H7 (cell line): Measurements from ENCODE around the gene SGMS1. TPM values are rescaled to one million over a fixed set of nuclear protein-coding genes. Genes with fewer than 3 reads are reported as not detected.
"Not testable (repeated sequence)": the region's sequence is repeated elsewhere in the genome, so short reads cannot be mapped to it uniquely, and the experiment has no call there.

Experiments used
- DNase-seq: peaks from one replicate; pipeline ENCODE4 v3.0.0; 2012
- H3K27me3 ChIP-seq: 2 replicates; pipeline ENCODE4 v1.6.0; 2011; ENCODE audit warnings: mild to moderate bottlenecking, low read length; ENCODE audit not compliant: control insufficient read depth, insufficient read depth
- H3K36me3 ChIP-seq: replicated peaks from 2 replicates; pipeline ENCODE4 v1.5.1; 2011; ENCODE audit warnings: low read length; ENCODE audit not compliant: control insufficient read depth, insufficient read depth
- H3K4me3 ChIP-seq: 2 replicates; pipeline ENCODE4 v1.5.1; 2011; ENCODE audit warnings: low read depth, mild to moderate bottlenecking, control low read depth, low read length, moderate library complexity; ENCODE audit not compliant: insufficient read depth
- total RNA-seq: library from RNA; depleted of rRNA; stranded (reverse); fragments of >200 nt; shearing (Covaris generic); gene quantifications from 2 replicates; pipeline ENCODE4 v1.2.3, GENCODE V29; 2014; rRNA removed

Gene SGMS1
- 19.4 and 20.1 TPM in 2 replicates for total RNA-seq

GRCh38 chr10:50623663-50624412, at the start of gene SGMS1:
Gene SGMS1, minus strand, starts transcription at chr10:50623956. Its CDS starts 279,842 bp downstream, at chr10:50344114.
- Histone ChIP-seq H3K36me3 (no peaks in the 10 kb centered on the region), H3K27me3 (peaks cover 7% of the 10 kb centered on the region), H3K4me3 (peak within 1 kb of the TSS; percentile 84)
- DNase-seq: peak; percentile 95

- not testable (repeated sequence) for H3K27me3 ChIP-seq, DNase-seq, H3K36me3 ChIP-seq, H3K4me3 ChIP-seq
These were observed 48.4 kb upstream of the SGMS1 start for GRCh38 chr10:50672152-50672551.

- H3K36me3 ChIP-seq, H3K27me3 ChIP-seq, DNase-seq, H3K4me3 ChIP-seq: not testable (repeated sequence)
These were observed 47.9 kb upstream of the SGMS1 start for GRCh38 chr10:50671645-50672044.

GRCh38 chr10:50669957-50670356, 46.2 kb upstream of the SGMS1 start:
- DNase-seq: not testable (repeated sequence)

GRCh38 chr10:50667353-50667752, 43.6 kb upstream of the SGMS1 start:
- not testable (repeated sequence) for H3K4me3 ChIP-seq, H3K27me3 ChIP-seq, H3K36me3 ChIP-seq, DNase-seq

More at GRCh38 chr10:50669957-50670356, 46.2 kb upstream of the SGMS1 start:
- H3K36me3 ChIP-seq, H3K4me3 ChIP-seq, H3K27me3 ChIP-seq: not testable (repeated sequence)

GRCh38 chr10:50662420-50662819, 38.7 kb upstream of the SGMS1 start:
- not testable (repeated sequence) for H3K27me3 ChIP-seq, H3K4me3 ChIP-seq, DNase-seq, H3K36me3 ChIP-seq

GRCh38 chr10:50661563-50661962, 37.8 kb upstream of the SGMS1 start:
- not testable (repeated sequence) for H3K4me3 ChIP-seq, DNase-seq, H3K27me3 ChIP-seq, H3K36me3 ChIP-seq

- H3K36me3 ChIP-seq, H3K4me3 ChIP-seq, H3K27me3 ChIP-seq: not testable (repeated sequence)
- peak; percentile 33 for DNase-seq
These were observed 36.3 kb upstream of the SGMS1 start for GRCh38 chr10:50659865-50660730.

- H3K36me3 ChIP-seq, DNase-seq, H3K4me3 ChIP-seq, H3K27me3 ChIP-seq: not testable (repeated sequence)
These were observed 35.5 kb upstream of the SGMS1 start for GRCh38 chr10:50659016-50659864.

- Histone ChIP-seq H3K4me3 (no peak overlapping the region), H3K36me3 (no peaks in the 10 kb centered on the region), H3K27me3 (no peaks in the 10 kb centered on the region)
- DNase-seq: no peak
These were observed 34.4 kb upstream of the SGMS1 start for GRCh38 chr10:50658165-50658564.

- no peak for DNase-seq
- no peaks in the 10 kb centered on the region for H3K36me3 ChIP-seq
- H3K27me3 ChIP-seq: no peaks in the 10 kb centered on the region
- no peak overlapping the region for H3K4me3 ChIP-seq
These were observed 30.0 kb upstream of the SGMS1 start for GRCh38 chr10:50653758-50654157.

- DNase-seq: peak; percentile 30
- Histone ChIP-seq H3K4me3 (no peak overlapping the region), H3K36me3 (no peaks in the 10 kb centered on the region), H3K27me3 (no peaks in the 10 kb centered on the region)
These were observed 29.4 kb upstream of the SGMS1 start for GRCh38 chr10:50653142-50653541.

GRCh38 chr10:50651808-50652207, 28.1 kb upstream of the SGMS1 start:
- Histone ChIP-seq H3K36me3 (no peaks in the 10 kb centered on the region), H3K4me3 (no peak overlapping the region), H3K27me3 (no peaks in the 10 kb centered on the region)
- no peak for DNase-seq

GRCh38 chr10:50650481-50650880, 26.7 kb upstream of the SGMS1 start:
- Histone ChIP-seq H3K36me3 (no peaks in the 10 kb centered on the region), H3K27me3 (no peaks in the 10 kb centered on the region), H3K4me3 (no peak overlapping the region)
- no peak for DNase-seq
